GM13977 (cell line): ENCODE results near the gene KIF13A.
"Not testable (repeated sequence)": the region's sequence is repeated elsewhere in the genome, so short reads cannot be mapped to it uniquely, and the experiment has no call there.

ENCODE experiments used
- DNase-seq: peaks from one replicate; pipeline ENCODE4 v3.0.0; 2012; ENCODE audit warnings: low spot score
- CTCF ChIP-seq: IDR thresholded peaks from 2 replicates; pipeline ENCODE4 v1.5.1; 2012; ENCODE audit warnings: mild to moderate bottlenecking, control low read depth; ENCODE audit not compliant: insufficient read depth; ENCODE audit errors: extremely low read depth, missing control alignments
- in situ Hi-C: fragments of 300-500 bp; cut with MboI; formaldehyde crosslinking; loops from one replicate; pipeline ENCODE4 v1.12.0; 2022; ENCODE audit warnings: low sequenced_read_pairs, low pct_unique_long_range_greater_than_20kb, mixed read lengths, inconsistent platforms; ENCODE audit not compliant: unreplicated experiment

KIF13A gene

GRCh38 chr6:17980329-17980728, 7.1 kb downstream of the KIF13A start:
- TF ChIP-seq CTCF = no peak
- in situ Hi-C loops = no loop called here
- no peak for DNase-seq

- no peak for DNase-seq
- TF ChIP-seq CTCF = no peak
- in situ Hi-C loops = no loop called here
These were observed 8.0 kb downstream of the KIF13A start for GRCh38 chr6:17979479-17979878.

GRCh38 chr6:17976258-17976657, 11.2 kb downstream of the KIF13A start:
- in situ Hi-C loops = not testable (repeated sequence)

GRCh38 chr6:17974570-17975368, 12.7 kb downstream of the KIF13A start:
- DNase-seq = no peak
- TF ChIP-seq CTCF = no peak
- in situ Hi-C loops = no loop called here

More at GRCh38 chr6:17976258-17976657, 11.2 kb downstream of the KIF13A start:
- DNase-seq = not testable (repeated sequence)

- DNase-seq = no peak
- TF ChIP-seq CTCF = no peak
- in situ Hi-C loops = no loop called here
These were observed 14.3 kb downstream of the KIF13A start for GRCh38 chr6:17972978-17973622.

- no peak for TF ChIP-seq CTCF
- in situ Hi-C loops = no loop called here
- no peak for DNase-seq
These were observed 15.1 kb downstream of the KIF13A start for GRCh38 chr6:17972074-17972952.
